GM19395 (cell line): Measurements from ENCODE around the gene DCDC1.
"Not testable (repeated sequence)": the region's sequence is repeated elsewhere in the genome, so short reads cannot be mapped to it uniquely, and the experiment has no call there.

ENCODE experiments used
- ATAC-seq: cut with Tn5 transposase; IDR thresholded peaks from one replicate; pipeline ENCODE4 v1.9.1; 2021; ENCODE audit warnings: mild to moderate bottlenecking, moderate library complexity; ENCODE audit not compliant: unreplicated experiment

DCDC1 gene

DNA sequence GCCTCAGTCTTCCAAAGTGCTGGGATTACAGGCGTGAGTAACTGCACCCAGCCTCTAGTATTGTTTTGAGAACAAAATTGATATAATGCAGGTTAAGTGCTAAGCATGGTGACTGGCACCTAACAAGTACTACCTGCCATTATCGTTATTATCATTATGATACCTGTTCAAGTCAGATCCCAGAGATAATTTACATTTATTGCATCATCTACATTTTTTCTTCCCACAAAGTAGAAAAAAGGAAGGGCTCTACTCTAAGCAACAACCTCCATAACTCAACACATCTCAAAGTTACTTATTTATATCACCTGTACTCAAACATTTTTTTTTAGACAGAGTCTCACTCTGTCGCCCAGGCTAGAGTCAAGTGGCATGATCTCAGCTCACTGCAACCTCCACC is 42.1 kb downstream of the DCDC1 start:
- no peak for ATAC-seq

DNA sequence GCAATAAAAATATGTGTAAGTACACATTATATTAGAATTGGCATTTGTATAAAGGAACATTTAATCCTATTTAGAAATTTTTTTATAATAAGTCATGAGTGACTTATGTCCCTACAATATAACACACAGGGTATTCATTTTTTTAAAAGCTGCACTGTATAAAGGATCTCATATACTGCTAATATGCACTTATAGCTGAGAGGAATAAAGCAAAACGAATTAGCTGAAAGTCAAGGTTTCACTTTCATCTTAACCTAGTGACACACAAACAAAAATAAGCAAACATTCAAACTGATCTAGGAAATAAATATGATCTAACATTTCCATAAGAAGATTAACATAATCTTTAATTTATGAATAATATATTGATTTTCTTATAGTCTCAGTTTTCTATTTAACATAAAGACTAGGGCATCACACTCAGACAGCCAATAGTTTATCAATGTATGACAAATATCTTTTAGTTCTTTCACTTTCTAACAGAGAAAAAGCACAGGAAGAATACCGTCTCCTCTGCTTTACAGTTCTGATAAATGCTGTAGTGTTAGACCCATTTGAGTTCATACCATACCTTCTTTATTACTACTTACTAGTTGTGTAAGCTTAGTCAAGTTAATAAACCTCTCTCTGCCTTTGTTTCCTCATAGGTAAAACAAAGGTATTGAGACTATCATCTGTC is 42.9 kb downstream of the DCDC1 start:
- ATAC-seq: peak; percentile 82

DNA sequence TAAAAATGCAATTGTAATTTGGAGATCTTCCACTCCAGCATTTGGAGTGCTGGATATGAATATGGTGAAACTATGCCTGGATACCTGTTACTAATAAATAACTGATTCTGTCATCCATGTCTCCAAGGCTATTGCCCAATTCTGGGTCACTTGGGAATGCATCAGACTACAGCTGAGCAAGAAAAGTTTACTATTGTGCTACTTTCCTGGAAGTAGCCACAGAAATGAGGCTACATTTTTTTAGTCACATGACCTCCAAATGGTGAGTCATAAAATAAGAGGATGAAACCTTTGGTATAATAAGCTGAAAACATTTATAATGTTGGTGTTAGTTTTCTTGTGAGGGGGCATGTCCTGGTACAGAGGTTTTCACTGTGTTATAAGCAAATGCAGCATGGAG is 44.4 kb downstream of the DCDC1 start:
- ATAC-seq: no peak

DNA sequence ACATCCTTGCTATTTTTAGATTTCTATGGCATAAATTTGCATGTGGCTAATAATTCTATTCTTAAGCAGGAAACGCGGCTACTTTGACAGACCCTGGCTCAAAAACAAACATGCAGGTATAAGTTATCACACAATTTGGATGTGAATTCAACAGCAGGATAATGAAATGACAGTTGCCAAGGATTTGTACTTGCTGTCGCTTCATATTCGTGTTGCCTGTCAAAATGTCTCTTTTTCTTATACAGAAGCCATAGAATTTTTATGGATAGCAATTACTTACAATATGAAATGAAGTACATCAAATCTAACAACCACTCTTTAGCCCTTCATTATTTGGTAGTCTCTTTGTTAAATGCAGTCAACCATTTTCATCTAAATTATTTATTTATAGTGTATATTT is 46.4 kb downstream of the DCDC1 start:
- no peak for ATAC-seq

GRCh38 chr11:31321494-31321893 is 48.0 kb downstream of the DCDC1 start:
- not testable (repeated sequence) for ATAC-seq

DNA sequence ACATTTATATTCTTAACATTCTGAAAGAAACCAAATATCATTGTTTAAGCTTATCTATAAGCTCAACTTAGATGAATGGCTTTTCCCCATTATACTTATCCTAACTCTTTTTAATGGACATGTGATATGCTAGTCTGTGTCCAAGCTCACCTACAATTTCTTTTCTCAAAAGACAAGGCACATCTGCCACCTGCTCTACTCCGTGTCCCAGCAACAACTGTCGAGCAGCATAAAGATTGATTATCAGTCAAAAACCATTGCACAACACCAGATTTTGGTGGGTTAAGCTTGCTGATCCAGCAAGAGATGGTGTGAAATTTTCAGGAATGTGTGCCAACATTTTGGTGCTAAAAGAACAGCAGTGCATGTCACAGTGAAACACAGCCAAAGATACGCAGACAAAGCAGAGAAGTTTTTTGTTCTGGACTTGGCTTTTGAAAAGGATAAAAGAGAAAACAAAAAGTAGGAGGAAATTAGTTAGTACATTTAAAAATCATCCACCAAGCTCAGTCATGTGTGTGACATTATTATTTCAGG is 65.8 kb downstream of the DCDC1 start:
- no peak for ATAC-seq

DNA sequence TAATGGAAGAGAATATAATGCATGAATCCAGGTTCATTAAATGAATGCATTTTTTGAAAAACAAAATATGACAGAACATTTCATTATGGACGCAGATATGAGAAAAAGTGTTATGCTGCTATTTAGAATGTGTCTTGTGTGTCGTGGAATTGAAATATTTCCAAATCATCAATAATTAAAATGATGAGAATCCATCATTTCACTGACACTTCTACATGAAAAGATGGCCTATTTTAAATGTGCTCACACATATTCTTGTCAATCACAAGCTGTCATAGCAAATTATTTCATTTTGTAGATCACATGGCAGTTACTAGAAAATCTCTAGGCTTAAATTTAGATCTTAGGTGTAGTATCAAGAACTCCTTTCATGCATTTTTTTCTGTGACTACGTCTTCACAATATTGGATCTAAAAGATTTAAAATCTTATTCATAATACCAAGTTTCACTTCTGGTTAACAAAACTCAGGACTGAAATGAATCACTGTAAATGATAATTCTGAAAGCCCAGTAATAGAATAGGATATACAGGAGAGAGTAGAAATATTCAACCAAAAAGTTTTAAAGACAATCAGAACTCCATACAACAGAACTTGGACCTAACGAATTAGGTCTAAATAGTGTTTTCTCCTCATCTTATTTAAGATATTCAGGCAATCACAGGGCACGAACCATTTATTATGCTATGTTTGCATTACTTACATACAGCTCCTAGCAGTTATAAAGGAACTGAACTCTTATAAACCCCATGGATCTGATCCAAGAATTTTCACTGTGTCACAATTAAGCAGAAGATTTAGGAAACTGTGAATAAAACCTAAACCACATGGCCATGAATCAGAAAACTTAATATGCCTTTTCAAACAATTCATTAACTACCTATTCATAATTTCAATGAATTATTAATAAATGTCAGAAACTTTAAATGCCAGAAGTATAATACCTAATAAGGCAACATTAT is 67.7 kb downstream of the DCDC1 start:
- no peak for ATAC-seq

GRCh38 chr11:31295308-31295707 is 74.2 kb downstream of the DCDC1 start:
- ATAC-seq: no peak

DNA sequence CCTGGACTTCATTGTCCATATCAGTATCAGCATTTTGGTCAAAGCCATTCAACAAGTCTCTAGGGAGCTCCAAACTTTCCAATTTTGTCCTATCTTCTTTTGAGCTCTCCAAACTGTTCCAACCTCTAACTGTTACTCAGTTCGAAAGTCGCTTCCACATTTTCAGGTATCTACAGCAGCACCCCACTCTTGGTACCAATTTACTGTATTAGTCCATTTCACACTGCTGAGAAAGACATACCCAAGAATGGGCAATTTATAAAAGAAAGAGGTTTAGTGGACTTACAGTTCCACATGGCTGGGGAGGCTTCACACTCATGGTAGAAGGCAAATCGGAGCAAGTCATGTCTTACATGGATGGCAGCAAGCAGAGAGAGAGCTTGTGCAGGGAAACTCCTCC is 96.0 kb downstream of the DCDC1 start:
- ATAC-seq: not testable (repeated sequence)

DNA sequence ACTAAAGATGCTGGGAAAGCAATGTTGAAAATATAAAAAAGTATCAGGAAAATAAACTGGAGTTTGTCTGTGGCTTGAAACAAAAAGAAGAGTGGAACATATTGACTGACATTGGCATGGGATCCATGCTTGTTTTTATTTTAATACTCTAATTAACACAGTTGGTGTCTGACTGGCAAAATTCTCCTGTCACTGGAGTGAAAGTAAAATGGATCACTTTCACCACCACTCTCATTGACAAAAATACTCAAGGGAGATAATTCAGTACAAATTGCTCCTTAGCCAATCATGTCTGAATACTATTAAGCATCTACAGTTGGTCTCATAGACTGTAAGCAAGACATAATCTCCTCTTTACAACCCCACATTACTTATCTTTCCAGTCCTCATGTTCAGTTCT is 101.8 kb downstream of the DCDC1 start:
- ATAC-seq: no peak

DNA sequence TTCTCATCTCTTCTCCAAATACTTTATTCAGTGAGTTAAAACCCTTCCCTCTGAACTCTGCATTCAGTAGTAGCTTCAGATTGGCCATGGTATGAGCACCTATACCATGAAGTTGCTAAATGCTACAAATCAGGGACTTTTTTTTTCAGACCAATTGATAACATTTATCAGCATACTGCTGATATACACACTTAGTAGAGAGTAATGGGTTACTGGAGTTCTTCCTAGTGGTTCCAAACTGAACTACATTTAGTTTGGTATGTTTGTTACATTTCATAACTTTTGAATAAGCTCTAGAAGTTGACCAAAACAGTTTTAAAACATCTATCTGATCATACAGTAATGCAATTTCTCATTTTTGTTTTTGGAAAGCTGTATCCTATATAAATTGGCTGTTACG is 104.7 kb downstream of the DCDC1 start:
- ATAC-seq: no peak

- no peak for ATAC-seq
Measured at GRCh38 chr11:31262761-31263160, 106.8 kb downstream of the DCDC1 start.

DNA sequence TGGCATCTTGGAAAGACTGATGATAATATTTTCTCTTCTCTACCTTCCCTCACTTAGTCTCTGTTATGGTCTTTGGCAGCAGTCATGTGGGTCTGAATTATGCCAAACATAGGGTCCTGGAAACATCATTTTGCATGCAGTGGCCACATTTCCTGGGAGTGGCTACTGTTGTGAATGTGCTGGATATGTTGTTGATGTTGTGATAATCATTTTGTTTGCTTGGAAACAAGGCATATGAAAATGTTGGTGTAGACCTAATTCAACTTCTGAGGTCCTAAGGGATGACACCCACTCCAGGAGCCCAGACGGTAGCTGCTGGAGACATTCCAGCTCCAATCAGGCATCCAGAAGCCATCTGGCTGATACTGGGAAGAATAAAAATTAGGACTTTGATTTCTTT is 109.7 kb downstream of the DCDC1 start:
- no peak for ATAC-seq

DNA sequence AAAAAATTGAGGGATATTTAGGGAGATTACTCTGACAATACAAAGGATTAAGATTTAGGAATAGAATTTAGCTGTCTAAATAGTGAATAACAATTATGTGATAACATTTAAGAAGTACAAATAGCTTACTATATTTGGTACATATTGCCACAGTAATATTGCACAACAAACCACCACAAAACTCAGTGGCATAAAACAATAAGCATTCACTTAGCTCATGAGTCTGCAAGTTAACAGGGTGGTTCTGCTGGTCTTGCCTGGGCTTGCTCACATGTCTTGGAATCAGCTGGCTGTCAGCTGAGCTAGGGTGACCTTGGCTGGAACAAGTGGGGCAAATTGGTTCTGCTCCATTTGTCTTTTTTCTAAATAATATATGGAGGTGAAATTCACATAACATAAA is 115.1 kb downstream of the DCDC1 start:
- ATAC-seq: no peak

DNA sequence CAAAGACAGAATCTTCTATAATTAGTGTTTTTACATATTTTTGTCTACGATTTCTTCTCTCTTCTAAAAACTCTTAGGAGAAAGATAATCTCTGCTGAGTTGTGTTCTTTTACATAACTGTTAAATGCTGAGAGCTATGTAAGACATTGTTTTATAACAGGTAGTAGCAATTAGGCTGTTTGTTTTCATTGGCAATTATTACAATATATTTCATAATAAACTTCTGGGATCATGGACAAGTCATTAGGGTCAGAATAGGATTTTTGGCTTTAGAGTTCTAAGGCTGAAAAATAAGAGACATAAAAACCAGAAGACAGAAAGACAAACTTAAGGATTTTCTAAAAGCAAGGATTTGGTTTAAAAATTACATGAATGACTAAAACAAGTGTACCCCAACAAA is 120.8 kb downstream of the DCDC1 start:
- ATAC-seq: no peak

- ATAC-seq: no peak
Measured at GRCh38 chr11:31247321-31247720, 122.2 kb downstream of the DCDC1 start.

DNA sequence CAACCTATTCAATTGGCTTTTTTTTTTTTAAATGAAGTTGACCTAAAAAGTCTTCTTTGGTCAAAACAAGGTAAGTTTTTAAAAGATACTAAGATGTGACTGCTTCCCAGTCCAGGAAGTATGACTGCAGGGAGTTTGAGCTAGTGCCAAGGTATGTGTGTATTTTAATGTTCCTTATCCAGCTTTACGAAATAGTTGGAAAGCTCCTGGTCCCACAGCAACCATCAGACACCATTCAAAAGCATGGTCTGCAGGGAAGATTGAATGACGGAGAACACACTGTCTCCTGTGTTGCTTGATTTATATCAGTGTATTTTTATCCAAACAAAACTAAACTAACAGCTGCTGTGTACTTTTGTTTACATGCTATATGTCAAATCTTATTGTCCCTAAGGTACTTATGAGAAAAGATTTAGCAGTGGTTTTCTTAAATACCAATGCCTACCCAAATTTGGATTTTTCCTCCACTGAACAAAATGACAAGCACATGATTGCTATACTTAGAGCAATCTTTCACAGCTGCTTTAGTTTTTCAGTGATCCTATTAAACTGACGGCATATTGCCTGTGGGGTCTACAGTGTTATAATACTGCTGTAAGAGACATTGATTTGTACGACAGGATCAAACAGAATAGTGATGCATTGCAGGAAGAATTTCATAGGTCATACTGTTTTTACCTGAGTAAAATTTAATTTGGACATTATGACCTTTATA is 122.9 kb downstream of the DCDC1 start:
- ATAC-seq: no peak

- ATAC-seq: no peak
Measured at GRCh38 chr11:31243706-31244105, 125.8 kb downstream of the DCDC1 start.

- ATAC-seq: peak; percentile 65
Measured at GRCh38 chr11:31240340-31240904, 129.1 kb downstream of the DCDC1 start.

DNA sequence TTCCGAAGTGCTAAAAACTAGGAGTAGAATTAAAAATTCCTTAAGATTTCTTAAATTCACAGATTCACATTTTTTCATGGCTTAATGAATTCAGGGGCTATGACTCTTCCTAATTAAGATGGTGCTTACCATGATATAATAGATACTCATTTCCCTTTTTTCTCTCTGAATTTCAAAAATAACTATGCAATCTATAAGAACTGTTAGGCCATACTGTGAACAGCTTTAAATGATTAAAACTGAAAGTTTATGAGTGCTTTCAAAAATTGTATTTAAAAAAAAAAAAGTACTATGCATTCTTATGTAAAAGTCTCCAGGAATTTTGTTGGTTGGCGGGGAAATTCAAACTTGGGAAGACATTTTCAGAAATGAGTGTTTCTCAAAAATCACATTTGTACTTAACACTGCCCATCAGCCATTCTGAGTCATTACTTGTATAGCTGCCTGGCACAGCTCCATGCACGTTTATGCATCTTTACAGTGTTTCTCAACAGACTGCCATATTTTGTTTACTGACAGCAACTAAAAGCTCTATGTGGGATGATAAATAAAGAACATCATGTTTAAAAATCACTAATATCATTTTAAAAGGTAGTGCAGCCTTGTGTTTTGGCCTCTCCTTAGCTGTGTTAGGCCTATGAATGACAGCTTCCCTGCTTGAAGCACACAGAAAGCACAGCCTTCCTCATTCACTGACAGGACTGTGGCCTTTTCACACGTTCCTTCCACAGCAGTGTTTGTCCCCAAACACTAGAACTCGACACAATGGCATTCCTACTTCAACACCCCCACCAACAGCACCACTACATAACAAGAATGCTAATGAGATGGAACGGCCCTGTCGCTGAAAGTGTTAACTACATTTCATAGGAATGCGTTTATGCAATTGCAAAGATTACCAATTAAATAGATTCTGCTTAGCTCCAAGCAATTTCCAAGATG is 131.4 kb downstream of the DCDC1 start:
- ATAC-seq: no peak
